NCI-H82 treated with DMSO at 0.1 percent for 48 hours (cell line): Measurements from ENCODE around the gene TMEM229B.
"Not testable (repeated sequence)": the region's sequence is repeated elsewhere in the genome, so short reads cannot be mapped to it uniquely, and the experiment has no call there.

Experiments used
- DNase-seq: peaks from one replicate; lab custom pipeline; 2025; ENCODE audit not compliant: unreplicated experiment; lab: John Stamatoyannopoulos, UW

The TMEM229B gene

DNA sequence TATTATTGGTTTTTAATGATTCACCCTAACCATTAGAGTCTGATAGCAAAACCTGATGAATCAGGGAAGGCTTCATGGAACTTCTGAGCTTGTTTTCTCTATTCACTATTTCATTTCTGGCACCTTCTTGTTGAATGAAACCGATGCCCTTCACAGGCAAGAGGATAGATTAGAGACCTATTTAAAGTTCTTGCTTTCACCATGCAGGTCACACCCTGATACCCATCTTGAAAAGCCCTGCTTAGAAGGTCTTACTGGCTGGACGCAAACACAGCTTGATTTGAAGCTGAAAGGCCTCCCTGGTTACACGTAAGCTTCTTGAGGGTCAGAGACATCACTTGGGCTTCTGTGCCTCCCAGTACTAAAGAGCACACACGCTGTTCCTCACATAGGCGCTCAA lies 29.2 kb downstream of the TMEM229B start:
- DNase-seq = no peak

DNA sequence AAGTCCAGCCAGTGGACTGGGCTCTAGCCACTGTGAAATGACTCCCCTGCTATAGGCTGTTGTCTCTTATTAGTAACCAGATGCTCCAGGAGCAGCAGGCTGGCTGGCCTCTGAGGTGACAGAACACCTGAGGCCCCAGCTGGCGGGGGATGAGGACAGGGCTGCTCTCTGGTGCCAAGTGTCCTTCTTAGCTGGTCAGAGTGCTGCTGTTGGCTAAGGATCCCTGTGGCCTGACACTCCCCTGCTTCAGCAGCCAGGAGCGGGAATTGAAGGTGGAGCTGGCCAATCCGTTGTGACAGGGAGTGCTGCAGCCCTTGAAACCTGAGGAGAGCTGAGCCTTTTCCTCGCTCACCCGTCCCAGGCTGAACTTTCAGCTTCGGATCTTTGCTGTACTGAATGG lies 30.7 kb downstream of the TMEM229B start:
- no peak for DNase-seq

DNA sequence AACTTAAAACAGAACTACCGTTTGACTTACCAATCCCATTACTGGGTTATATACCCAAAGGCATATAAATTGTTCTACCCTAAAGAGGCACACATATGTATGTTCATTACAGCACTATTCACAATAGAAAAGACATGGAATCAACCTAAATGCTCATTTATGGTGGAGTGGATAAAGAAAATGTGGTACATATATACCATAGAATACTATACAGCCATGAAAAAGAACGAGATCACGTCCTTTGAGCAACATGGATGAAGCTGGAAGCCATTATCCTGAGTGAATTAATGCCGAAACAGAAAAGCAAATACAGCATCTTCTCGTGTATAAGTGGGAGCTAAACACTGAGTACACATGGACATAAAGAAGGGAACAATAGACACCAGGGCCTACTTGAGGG lies 31.8 kb downstream of the TMEM229B start:
- no peak for DNase-seq

DNA sequence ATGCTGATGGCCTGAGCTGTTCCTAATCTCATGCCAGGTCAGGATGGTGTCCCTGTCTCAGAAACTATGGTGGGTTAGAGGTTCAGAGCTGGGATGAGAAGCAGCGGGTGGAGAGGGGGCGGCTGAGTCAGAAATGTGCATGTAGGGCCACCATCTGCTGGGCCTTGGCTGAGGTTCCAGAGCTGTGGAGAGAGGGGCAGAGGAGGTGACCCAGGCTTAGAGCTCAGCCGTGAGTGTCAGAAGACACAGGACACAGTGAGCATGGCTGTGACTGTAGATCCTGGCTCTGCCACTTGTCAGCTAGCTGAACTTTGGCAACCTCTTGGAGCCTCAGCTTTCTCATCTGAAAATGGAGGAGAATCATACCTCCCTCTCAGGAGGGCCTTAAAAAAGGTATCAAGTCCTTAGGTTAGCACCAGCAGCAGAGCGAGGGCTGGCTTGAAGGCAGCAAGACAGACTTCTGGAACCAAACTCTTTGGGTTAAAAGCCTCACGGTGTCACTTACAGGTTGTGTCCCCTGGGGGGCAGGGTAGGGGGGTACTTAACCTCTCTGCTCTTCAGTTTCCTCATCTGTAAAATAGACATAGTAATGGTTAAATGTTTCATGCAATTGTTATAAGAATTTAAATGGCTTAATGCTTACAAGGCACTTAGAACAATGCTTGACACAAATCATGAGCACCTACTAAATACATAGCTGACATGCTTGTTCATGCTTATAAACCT lies 34.8 kb downstream of the TMEM229B start:
- no peak for DNase-seq

DNA sequence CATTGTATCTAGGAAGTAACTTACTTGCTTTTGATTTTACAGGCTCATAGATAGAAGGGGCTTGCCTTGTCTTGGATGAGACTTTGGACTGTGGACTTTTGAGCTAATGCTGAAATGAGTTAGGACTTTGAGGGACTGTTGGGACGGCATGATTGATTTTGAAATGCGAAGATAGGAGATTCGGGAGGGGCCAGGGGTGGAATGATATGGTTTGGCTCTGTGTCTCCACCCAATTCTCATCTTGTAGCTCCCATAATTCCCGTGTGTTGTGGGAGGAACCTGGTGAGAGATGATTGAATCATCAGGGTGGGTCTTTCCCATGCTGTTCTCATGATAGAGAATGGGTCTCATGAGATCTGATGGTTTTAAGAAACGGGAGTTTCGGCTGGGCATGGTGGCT lies 36.9 kb downstream of the TMEM229B start:
- not testable (repeated sequence) for DNase-seq

DNA sequence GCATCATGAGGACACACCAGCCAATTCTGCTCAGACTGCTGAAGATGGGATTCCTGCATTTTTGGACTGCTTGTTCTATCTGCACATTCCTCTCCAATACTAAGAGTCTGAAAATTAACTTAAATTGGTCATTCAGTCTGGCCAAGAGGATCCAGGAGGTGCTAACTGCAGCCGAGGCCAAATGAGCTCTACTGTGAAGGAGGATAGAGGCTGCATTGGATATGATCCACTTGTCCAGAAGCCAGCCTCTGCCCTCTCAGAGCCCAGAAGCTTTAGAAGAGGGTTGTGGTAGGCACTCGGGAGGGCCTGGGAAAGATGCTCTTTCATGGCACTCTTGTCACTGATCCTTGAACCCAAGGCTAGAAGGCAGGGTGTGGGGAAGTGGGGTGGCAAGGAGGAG lies 39.4 kb downstream of the TMEM229B start:
- no peak for DNase-seq

DNA sequence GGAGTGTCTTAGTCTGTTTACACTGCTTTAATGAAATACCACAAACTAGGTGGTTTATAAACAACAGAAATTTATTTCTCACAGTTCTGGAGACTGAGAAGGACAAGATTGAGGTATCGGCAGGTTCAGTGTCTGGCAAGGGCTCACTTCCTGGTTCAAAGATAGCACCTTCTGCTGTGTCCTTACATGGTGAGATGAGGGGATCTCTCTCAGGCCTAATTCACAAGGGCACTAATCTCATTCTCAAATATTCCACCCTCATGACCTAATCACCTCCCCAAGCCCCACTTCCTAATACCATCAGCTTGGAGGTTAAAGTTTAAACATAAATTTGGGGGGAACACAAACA lies 41.5 kb downstream of the TMEM229B start:
- DNase-seq = peak; percentile 25

DNA sequence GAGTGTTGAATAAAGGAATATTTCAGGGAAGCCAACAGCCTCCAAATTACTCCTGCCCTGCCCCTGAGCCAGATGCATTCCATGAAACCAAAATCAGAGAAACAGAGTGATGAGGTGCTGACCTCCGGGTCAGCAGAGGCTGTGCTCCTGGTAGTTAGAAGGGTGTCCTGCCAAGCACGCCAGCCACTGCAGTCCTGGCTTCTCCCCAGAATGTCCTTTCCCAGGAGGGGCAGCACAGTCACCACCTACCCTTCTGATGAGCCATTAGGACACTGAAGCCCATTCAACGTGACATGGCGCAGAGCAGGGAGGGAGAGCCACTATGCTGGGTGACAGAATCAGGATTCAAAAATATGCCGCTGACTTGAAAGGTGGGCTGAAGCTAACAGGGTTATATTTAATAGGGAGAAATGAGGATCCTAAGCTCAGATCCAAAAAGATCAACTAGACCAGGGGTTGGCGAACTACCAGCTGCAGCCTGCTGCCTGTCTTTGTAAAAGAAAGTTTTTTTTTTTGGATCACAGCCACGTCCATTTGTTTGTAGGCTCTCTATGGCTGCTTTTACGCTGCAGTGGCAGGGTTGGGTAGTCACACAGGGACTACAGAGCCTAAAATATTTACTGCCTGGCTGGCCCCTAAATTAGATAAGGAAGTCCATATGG lies 42.0 kb downstream of the TMEM229B start:
- DNase-seq = no peak

DNA sequence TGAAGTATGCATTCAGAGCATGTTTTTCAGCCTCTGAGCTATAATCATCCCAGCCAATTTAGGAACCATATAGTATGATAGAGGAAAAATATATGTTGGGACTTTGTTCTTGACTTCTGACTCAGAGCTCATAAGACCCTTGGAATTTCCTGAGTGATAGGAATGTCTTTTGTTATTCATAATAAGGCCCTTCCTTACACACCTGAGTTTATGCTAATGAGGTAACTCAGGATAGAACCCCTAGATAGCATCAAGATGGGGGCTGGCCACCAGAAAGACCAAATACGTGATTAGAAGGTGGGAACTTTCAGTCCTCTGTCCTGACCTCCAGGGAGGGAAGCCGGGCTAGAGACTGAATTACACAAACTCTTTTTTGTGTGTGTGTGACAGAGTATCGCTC lies 44.1 kb downstream of the TMEM229B start:
- no peak for DNase-seq

DNA sequence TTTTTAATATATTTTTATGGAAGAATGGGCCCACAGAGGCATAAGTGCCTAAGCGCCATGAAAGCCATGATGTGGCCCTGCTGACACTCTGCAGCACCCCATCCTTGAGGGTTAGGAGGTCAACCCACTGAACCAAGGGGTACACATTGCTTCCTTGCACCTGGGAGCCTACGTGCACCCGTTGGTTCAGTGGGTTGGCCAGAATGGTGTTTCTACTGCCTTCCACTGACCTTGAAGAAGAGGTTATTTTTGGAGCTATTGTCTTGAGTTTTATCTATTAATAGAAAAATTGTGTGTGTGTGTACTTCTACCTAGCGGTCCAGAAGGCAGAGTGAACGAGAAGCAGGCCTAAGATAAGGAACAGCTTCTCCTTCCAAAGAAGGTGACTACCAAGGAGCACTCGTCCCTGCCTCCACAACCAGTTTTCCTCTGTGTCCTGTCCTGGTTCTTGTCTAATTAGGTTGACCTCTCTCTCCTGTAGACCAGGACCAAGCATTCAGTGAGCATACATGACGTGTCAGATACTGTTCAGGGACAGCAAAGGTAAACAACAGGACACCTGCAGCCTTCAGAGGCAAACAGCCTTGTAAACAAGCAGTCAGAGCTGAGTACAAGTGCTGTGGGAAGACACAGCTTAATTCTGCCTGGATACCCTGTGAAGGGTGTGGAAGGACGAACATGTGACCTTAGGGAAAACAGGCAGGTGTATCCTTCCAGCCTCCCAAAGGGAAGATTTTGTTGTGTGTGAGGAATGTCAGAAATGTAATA lies 46.2 kb downstream of the TMEM229B start:
- DNase-seq = no peak

DNA sequence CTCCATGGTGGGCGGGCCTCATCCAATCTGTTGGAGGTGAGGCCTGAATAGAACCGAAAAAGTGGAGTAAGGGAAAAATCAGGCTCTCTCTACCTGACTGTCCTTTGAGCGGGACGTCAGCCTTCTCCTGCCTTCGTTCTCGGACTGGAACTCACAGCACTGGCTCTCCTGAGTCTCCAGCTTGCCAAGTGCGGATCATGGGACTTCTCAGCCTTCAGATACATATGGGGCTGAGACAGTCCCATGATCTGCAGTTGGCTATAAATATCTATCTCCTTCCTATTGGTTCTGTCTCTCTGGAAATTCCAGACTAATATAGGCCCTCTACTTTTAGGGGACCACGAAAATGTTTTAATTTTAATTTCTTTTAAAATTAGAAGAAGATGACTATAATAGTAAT lies 46.8 kb downstream of the TMEM229B start:
- DNase-seq = no peak

DNA sequence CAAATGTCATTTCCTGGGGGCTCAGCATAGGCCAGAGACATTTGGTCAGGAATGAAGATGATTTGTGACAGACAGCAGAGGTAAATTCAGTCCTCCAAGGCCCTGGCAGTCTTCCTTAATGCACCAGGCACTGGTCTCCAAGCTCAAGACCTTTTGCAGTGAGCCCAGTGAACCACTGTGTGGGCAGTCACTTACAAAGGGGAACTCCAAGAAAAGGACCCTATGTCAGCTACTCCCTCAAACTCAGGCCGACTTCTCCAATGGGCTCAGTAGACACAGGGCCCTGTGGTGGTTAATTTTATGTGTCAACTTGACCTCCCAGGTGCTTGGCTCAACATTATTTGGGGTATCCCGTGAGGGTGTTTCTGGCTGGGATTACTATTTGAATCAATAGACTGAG lies 47.3 kb downstream of the TMEM229B start:
- DNase-seq = no peak

DNA sequence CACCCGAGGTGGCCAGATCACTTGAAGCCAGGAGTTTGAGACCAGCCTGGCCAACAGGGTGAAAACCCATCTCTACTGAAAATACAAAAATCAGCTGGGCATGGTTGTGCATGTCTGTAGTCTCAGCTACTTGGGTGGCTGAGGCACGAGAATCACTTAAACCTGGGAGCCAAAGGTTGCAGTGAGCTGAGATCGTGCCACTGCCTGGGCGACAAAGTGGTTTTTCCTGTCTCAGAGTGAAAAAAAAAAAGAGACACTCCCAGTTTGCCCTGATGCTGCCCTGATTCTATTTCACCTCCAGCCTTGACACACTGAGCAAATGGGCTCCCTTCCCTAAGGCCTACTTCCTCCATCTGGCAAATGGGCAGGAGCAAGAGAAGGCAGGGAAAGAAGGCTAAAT lies 48.0 kb downstream of the TMEM229B start:
- DNase-seq = no peak

DNA sequence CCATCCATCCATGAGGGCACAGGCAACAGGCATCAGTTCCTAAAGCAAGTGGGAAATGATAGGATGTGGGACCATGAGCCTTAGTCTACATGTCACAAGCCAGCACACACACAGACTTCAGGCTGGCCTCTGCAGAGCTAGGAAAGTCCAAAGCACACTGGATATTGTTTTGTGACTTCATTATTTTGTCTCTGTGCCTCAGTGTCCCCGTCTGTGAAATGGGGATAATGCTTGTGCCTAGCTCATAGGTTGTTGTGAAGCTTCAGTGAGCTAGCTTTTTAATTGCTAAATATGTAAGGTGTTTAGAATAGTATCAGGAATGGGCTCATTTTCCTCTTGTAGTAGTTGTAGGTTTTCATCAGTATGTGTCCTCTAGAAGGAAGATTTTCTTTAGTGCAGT lies 49.6 kb downstream of the TMEM229B start:
- no peak for DNase-seq

DNA sequence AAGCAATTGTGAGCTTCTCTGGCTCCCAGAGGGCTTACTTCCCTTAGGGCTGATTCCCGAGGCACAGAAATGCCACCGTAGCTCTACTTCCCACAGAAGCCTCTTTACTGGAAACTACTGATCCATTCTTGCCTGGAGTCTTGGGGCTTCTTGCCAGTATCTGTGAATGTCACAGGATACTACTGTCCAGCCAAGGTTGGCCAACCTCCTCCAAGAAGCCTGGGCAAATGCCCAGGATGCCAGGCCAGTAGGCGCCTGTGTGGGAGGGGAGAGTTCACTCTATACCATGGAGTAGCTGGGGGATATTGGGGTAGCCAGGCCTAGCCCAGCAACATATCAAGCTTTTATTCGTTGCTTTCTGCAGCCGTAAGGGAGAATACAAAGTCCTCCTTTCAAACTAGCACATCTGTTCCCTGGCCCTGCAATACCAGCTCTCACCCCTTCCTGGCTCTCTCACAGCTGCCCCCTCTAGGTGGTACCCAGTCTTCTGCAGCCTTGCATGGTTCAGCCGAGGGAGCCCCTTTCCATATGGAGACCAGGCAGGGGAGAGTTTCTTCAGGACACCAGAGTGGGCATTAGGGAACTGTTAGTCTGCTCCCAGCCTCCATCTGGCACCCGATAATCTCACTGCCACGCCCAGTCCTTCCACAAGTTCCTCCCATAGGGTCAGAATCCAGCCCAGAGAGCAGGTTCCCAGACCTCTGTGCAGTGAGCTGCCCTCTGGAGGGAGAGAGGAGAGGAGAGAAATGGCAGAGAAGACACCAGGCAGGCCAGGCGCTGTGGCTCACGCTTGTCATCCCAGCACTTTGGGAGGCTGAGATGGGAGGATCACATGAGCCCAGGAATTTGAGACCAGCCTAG lies 52.3 kb downstream of the TMEM229B start:
- peak; percentile 51 for DNase-seq

DNA sequence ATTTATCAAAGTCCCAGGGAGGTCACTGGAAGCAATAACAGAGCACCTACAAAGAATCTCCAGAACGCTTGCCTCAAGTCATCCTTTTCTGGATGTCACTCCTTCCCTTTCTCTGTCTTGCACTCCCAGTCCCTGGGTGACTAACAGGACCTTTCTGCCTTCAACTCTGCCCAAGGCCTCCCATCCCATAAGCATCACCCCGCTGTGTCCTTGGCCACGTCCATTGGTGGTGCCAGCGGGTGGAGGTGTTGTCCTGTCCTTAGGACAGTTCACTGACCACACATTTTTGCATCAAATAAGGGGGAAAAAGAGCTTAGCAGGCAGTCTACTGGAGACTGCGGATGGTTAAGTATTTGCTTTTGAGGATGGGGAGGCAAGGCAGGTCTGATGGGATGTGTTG lies 52.9 kb downstream of the TMEM229B start:
- DNase-seq = no peak

DNA sequence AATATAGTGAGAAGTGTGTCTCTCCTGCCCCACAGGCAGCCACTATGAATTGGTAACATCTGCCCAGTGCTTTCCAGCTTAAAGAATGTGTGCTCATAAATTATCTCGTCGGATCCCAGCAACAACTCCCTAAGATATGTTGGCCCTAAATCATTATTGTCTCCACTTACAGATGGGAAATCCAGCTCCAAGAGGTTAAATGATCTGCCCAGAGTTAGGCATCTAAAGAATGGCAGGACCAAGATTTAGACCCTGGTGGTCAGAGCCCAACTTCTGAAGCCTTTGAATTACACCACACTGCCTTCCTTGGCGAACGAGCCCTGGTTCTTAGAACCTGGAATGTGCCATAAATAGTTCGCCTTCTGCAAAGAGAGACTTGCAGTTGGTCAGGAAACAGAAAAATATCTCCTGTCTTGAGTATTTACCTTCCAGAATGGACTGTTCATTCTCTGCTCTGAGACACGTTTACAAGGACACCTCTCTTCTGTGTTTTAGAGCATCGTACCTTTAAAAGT lies 56.4 kb downstream of the TMEM229B start:
- no peak for DNase-seq

DNA sequence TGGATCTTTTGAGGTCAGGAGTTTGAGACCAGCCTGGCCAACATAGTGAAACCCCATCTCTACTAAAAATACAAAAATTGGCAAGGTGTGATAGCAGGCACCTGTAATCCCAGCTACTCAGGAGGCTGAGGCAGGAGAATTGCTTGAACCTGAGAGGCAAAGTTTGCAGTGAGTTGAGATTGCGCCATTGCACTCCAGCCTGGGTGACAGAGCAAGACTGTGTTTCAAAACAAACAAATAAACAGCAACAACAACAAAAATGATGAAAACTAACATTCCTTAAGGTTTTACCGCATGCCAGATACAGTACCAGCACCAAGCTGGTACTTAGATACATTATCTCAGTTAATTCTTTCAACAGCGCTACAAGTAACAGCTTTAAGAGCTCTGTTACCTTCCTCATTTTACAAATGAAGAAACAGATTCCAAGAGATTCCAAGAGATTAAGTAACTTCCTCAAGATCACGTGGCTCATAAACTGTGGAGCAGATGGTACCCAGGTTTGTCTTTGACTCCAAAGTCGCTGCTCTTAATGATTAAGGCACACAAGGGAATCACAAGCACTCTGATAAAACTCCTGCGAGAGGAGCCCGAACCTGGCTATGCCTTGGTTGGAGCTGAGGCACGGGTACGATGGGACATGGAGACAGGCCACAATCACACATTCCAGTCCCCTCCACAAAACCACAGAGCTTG lies 58.9 kb downstream of the TMEM229B start:
- DNase-seq = peak; percentile 77

DNA sequence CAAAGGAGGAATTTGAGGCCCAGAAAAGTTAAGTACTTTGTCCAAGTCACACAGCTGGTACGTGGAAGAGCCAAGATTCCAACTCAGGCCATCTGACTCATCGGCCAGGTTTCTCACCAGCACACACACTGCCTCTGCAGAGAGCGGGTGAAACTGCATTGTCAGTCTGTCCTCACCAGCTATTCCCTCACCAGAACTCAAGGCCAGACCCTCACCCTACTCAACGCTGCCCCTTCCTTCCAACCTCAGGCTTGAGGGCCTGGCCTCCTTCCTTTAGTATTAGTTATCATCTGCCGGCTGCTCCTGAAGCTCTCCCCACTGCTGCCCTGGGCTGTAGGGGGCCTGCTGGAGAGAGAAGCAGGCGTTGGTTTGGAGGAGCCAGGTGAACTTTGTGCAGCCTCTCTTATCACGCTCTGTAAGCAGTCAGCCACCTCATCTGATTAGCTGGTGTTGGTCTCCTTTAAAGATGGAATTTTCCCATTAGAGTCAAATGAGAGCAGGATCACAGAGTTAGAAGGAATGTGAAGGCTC lies 60.0 kb downstream of the TMEM229B start:
- no peak for DNase-seq

DNA sequence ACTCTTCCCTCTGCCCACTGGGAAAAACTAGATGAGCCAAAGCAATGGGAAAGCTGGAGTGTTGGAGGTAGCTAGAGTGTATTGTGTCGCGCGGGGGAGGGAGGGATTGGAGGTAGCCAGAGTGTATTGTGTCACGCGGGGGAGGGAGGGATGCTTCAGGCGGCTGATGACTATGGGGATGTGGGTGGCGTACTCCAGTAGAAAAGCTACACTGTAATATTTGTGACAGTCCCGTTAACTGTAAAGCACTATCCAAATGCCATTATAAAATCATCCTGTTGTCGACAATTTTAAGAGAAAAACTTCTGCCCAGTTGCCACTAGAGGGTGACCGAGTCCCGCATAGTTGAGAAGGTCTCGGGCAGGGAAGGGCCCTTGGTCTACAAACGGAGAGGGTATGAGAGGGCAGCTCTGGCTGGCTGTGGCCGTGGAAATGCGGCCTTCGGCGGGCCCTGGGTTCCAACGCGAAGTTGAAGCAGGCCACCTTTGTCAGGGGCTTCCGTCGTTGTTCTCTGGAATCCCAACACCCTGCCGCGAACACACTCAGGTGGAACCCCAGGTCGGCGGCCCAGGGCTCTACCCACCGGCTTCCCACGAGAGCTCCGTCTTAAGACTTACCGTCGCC lies 61.4 kb downstream of the TMEM229B start:
- DNase-seq = peak; percentile 55
